K562 (cell line): ENCODE measurements around the gene SCYL1. TPM values are rescaled to one million over a fixed set of nuclear protein-coding genes. Genes with fewer than 3 reads are reported as not detected.

Experiments used
- ASH1L ChIP-seq: fragments of 450-650 bp; IDR thresholded peaks from 2 replicates; pipeline ENCODE4 v1.6.1; 2018; ENCODE audit warnings: borderline replicate concordance, mild to moderate bottlenecking, low read depth; ENCODE audit not compliant: partially characterized antibody
- CREBBP ChIP-seq: IDR thresholded peaks from one replicate; pipeline ENCODE4 v1.6.1; 2012; ENCODE audit warnings: low read depth, mild to moderate bottlenecking, control low read depth, inconsistent platforms, low read length
- KDM1A ChIP-seq, 2 experiments: fragments of 450-650 bp; IDR thresholded peaks; 2 replicates each; pipeline ENCODE4 v1.6.1; 2016; ENCODE audit warnings: mild to moderate bottlenecking in 2 of 2
- MEIS2 ChIP-seq: fragments of 450-650 bp; IDR thresholded peaks from 2 replicates; pipeline ENCODE4 v1.6.1; 2014; ENCODE audit warnings: mild to moderate bottlenecking; ENCODE audit not compliant: partially characterized antibody
- MTA1 ChIP-seq: fragments of 450-650 bp; IDR thresholded peaks from 2 replicates; pipeline ENCODE4 v1.6.1; 2017; ENCODE audit warnings: borderline replicate concordance
- MYBL2 ChIP-seq, 2 experiments: fragments of 450-650 bp in 1 of 2; sonication (generic) in 1 of 2; formaldehyde crosslinking in 1 of 2; IDR thresholded peaks; 2 replicates each; pipeline versions ENCODE4 v1.6.1 to v1.8.1; 2017 to 2022; ENCODE audit warnings: borderline replicate concordance in 1 of 2, inconsistent platforms in 1 of 2, low read depth in 1 of 2, mild to moderate bottlenecking in 1 of 2, missing genetic modification reagents in 1 of 2, moderate library complexity in 1 of 2
- SIRT6 ChIP-seq: IDR thresholded peaks from one replicate; pipeline ENCODE4 v1.6.1; 2012; ENCODE audit warnings: low read depth, mild to moderate bottlenecking, control low read depth, inconsistent platforms, low read length, moderate library complexity
- YBX1 ChIP-seq: fragments of 450-650 bp; IDR thresholded peaks from 2 replicates; pipeline ENCODE4 v1.7.1; 2016; ENCODE audit warnings: mild to moderate bottlenecking
- polyA plus RNA-seq, 8 experiments: library from polyadenylated mRNA; depleted of rRNA in 4 of 8; stranded (reverse) in 5 of 8; unstranded in 3 of 8; fragments of >200 nt; fragmentation: Nextera tagmentation in 2 of 8; fragmentation: Illumina TruSeq in 1 of 8; extraction: Ambion mirVana in 2 of 8; extraction: Trizol in 1 of 8; gene quantifications; 2 replicates each; pipeline versions ENCODE4 v1.2.1 to v1.2.3, GENCODE V29; 2011 to 2014; ENCODE audit warnings: inconsistent platforms in 1 of 8, missing spikeins in 1 of 8
- total RNA-seq, 7 experiments: library from RNA; depleted of rRNA in 6 of 7; stranded (reverse); fragments of >200 nt in 6 of 7; fragmentation: Illumina TruSeq in 2 of 7; extraction: Trizol in 2 of 7; gene quantifications; 2 replicates each; pipeline versions ENCODE4 v1.2.1 to v1.2.3, GENCODE V29; 2011 to 2021; ENCODE audit warnings: low replicate concordance in 1 of 7
- TF ChIP-seq, protein P1 (sequence below): sonication (generic); formaldehyde crosslinking; IDR thresholded peaks from 2 replicates; pipeline ENCODE4 v1.8.1; 2023; ENCODE audit warnings: missing genetic modification reagents, mild to moderate bottlenecking, borderline replicate concordance
- TF ChIP-seq, protein P2 (sequence below): sonication (generic); IDR thresholded peaks from 2 replicates; pipeline ENCODE4 v1.6.1; 2016
- TF ChIP-seq, protein P3 (sequence below), 2 experiments: fragments of 450-650 bp; formaldehyde crosslinking in 1 of 2; IDR thresholded peaks; 2 replicates each; pipeline versions ENCODE4 v1.4.0 to v1.6.1; 2014 to 2020; ENCODE audit warnings: mild to moderate bottlenecking in 2 of 2, borderline replicate concordance in 1 of 2, low read depth in 1 of 2

The SCYL1 gene
- total and polyA plus RNA-seq, 9 of the 15 experiments (the other 6 are each of a cell fraction or from before 2014, with no cell fraction given): 1.9 to 145 (median 57.6) TPM

DNA sequence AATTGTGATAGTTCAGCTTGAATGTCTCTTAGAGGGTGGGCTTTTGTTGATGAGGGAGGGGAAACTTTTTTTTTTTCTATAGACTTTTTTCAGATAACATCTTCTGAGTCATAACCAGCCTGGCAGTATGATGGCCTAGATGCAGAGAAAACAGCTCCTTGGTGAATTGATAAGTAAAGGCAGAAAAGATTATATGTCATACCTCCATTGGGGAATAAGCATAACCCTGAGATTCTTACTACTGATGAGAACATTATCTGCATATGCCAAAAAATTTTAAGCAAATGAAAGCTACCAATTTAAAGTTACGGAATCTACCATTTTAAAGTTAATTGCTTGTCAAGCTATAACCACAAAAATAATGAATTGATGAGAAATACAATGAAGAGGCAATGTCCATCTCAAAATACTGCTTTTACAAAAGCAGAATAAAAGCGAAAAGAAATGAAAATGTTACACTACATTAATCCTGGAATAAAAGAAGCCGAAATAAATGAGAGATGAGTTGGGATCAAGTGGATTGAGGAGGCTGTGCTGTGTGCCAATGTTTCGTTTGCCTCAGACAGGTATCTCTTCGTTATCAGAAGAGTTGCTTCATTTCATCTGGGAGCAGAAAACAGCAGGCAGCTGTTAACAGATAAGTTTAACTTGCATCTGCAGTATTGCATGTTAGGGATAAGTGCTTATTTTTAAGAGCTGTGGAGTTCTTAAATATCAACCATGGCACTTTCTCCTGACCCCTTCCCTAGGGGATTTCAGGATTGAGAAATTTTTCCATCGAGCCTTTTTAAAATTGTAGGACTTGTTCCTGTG is 22.1 kb upstream of the SCYL1 start (continued):
- TF ChIP-seq MYBL2 (IDR thresholded peaks at IDR 0.05; ENCODE audit: low read depth) (no peak), MYBL2 (CRISPR knock-in tag; IDR thresholded peaks at IDR 0.05; ENCODE audit: borderline replicate concordance) (no peak), MTA1 (0 out of 2 replicates have a peak, but pooled peaks have one; percentile 20), SIRT6 (peak; percentile 100), ASH1L (no peak), YBX1 (no peak), CREBBP (no peak), MEIS2 (no peak), KDM1A (IDR thresholded peaks at IDR 0.05) (no peak; a peak in 1 of 4 replicates)
- TF ChIP-seq, protein P1, sequence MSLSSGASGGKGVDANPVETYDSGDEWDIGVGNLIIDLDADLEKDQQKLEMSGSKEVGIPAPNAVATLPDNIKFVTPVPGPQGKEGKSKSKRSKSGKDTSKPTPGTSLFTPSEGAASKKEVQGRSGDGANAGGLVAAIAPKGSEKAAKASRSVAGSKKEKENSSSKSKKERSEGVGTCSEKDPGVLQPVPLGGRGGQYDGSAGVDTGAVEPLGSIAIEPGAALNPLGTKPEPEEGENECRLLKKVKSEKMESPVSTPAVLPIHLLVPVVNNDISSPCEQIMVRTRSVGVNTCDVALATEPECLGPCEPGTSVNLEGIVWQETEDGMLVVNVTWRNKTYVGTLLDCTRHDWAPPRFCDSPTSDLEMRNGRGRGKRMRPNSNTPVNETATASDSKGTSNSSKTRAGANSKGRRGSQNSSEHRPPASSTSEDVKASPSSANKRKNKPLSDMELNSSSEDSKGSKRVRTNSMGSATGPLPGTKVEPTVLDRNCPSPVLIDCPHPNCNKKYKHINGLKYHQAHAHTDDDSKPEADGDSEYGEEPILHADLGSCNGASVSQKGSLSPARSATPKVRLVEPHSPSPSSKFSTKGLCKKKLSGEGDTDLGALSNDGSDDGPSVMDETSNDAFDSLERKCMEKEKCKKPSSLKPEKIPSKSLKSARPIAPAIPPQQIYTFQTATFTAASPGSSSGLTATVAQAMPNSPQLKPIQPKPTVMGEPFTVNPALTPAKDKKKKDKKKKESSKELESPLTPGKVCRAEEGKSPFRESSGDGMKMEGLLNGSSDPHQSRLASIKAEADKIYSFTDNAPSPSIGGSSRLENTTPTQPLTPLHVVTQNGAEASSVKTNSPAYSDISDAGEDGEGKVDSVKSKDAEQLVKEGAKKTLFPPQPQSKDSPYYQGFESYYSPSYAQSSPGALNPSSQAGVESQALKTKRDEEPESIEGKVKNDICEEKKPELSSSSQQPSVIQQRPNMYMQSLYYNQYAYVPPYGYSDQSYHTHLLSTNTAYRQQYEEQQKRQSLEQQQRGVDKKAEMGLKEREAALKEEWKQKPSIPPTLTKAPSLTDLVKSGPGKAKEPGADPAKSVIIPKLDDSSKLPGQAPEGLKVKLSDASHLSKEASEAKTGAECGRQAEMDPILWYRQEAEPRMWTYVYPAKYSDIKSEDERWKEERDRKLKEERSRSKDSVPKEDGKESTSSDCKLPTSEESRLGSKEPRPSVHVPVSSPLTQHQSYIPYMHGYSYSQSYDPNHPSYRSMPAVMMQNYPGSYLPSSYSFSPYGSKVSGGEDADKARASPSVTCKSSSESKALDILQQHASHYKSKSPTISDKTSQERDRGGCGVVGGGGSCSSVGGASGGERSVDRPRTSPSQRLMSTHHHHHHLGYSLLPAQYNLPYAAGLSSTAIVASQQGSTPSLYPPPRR (CRISPR knock-in tag): peak; percentile 78; the same call in 1 of the 2 replicates
- TF ChIP-seq, protein P2, sequence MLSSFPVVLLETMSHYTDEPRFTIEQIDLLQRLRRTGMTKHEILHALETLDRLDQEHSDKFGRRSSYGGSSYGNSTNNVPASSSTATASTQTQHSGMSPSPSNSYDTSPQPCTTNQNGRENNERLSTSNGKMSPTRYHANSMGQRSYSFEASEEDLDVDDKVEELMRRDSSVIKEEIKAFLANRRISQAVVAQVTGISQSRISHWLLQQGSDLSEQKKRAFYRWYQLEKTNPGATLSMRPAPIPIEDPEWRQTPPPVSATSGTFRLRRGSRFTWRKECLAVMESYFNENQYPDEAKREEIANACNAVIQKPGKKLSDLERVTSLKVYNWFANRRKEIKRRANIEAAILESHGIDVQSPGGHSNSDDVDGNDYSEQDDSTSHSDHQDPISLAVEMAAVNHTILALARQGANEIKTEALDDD: no peak
- TF ChIP-seq, protein P3, sequence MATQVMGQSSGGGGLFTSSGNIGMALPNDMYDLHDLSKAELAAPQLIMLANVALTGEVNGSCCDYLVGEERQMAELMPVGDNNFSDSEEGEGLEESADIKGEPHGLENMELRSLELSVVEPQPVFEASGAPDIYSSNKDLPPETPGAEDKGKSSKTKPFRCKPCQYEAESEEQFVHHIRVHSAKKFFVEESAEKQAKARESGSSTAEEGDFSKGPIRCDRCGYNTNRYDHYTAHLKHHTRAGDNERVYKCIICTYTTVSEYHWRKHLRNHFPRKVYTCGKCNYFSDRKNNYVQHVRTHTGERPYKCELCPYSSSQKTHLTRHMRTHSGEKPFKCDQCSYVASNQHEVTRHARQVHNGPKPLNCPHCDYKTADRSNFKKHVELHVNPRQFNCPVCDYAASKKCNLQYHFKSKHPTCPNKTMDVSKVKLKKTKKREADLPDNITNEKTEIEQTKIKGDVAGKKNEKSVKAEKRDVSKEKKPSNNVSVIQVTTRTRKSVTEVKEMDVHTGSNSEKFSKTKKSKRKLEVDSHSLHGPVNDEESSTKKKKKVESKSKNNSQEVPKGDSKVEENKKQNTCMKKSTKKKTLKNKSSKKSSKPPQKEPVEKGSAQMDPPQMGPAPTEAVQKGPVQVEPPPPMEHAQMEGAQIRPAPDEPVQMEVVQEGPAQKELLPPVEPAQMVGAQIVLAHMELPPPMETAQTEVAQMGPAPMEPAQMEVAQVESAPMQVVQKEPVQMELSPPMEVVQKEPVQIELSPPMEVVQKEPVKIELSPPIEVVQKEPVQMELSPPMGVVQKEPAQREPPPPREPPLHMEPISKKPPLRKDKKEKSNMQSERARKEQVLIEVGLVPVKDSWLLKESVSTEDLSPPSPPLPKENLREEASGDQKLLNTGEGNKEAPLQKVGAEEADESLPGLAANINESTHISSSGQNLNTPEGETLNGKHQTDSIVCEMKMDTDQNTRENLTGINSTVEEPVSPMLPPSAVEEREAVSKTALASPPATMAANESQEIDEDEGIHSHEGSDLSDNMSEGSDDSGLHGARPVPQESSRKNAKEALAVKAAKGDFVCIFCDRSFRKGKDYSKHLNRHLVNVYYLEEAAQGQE (IDR thresholded peaks at IDR 0.05; ENCODE audit: borderline replicate concordance): 0 out of 2 replicates have a peak, but pooled peaks have one; percentile 2
- TF ChIP-seq, protein P3 (CRISPR knock-in tag; IDR thresholded peaks at IDR 0.05; ENCODE audit: low read depth): peak; percentile 48; the same call in 1 of the 2 replicates
